RWPE1 (cell line): ENCODE data around the gene CHRNG.
"Not testable (repeated sequence)": the region's sequence is repeated elsewhere in the genome, so short reads cannot be mapped to it uniquely, and the experiment has no call there.

Experiments
- CTCF ChIA-PET: fragments of 350-600 bp; sonication (Branson Sonifier 250); formaldehyde crosslinking; extraction: SDS; loops from one replicate; lab custom pipeline; 2021; lab: Yijun Ruan, JAX
- POLR2A ChIA-PET: fragments of 400-600 bp; formaldehyde crosslinking; extraction: SDS; loops from one replicate; lab custom pipeline; 2020; ENCODE audit warnings: antibody characterized with exemption; ENCODE audit not compliant: low non-redundant PET; lab: Yijun Ruan, JAX
- DNase-seq: peaks from one replicate; pipeline ENCODE4 v3.0.0; 2012; ENCODE audit warnings: low spot score
- H3K27ac ChIP-seq: fragments of 450-650 bp; 2 replicates; pipeline ENCODE4 v1.5.1; 2017
- TF ChIP-seq, protein P1 (sequence below): fragments of 450-650 bp; conservative IDR thresholded peaks from 2 replicates; pipeline ENCODE4 v1.5.1; 2017; ENCODE audit warnings: low read depth, mild to moderate bottlenecking

CHRNG gene

DNA sequence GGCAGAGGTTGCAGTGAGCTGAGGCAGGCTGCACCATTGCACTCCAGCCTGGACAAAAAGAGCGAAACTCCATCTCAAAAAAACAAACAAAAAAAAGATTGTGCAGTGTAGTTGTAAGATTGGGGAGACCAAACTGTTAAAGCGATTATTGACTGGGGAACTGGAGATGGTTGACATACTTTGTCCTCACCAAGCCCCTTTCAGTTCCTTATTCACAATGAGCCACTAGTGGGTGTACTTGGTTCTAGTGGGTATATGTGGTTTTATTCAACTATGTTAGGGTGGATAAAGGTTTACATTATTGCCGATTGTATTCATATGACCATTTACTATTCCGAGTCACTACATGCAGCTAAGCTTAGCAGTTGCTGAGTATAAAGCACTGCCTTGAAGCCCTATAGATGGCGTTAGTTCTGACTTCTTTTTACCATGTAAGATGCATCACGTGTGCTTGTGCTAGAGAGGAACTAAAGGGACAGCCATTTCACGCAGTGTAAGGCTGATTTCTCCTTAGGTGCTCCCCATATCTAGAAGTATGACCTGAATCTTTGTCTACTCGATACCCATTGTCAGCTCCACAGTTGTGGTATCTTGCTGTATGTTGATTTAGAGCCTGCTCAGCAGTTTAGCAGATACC is 23.1 kb downstream of the CHRNG start:
- CTCF ChIA-PET: interaction anchor here (0.7 kb wide), 1 partner anchor 12 kb away, joined by 3 read pairs; the partner anchor contains the start of genes EIF4E2 and TIGD1
- TF ChIP-seq, protein P1, sequence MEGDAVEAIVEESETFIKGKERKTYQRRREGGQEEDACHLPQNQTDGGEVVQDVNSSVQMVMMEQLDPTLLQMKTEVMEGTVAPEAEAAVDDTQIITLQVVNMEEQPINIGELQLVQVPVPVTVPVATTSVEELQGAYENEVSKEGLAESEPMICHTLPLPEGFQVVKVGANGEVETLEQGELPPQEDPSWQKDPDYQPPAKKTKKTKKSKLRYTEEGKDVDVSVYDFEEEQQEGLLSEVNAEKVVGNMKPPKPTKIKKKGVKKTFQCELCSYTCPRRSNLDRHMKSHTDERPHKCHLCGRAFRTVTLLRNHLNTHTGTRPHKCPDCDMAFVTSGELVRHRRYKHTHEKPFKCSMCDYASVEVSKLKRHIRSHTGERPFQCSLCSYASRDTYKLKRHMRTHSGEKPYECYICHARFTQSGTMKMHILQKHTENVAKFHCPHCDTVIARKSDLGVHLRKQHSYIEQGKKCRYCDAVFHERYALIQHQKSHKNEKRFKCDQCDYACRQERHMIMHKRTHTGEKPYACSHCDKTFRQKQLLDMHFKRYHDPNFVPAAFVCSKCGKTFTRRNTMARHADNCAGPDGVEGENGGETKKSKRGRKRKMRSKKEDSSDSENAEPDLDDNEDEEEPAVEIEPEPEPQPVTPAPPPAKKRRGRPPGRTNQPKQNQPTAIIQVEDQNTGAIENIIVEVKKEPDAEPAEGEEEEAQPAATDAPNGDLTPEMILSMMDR: no peak
- peak overlapping the region; percentile 20; the same call in 1 of the 2 replicates for H3K27ac ChIP-seq
- no peak for DNase-seq
- POLR2A ChIA-PET: no interaction called here

DNA sequence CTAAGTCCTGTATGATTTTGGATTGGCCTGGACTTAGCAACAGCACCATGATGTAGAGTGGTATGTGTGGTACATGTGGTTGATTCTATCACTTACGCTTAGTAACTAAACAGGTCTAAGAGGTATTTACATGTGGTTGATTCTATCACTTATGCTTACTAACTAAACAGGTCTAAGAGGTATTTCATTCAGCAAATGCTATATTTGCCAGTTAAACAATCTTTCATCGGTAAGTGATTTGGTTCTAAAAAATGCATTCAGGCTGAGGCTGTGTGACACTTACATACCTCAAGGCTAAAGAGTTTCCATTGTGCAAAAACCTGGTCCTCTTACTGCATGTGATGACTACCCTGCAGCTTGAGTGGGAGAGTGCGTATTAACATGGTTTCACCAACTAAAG is 24.1 kb downstream of the CHRNG start:
- H3K27ac ChIP-seq: no peak overlapping the region
- ChIA-PET POLR2A (no interaction called here), CTCF (no interaction called here)
- DNase-seq: no peak
- TF ChIP-seq, protein P1: no peak

DNA sequence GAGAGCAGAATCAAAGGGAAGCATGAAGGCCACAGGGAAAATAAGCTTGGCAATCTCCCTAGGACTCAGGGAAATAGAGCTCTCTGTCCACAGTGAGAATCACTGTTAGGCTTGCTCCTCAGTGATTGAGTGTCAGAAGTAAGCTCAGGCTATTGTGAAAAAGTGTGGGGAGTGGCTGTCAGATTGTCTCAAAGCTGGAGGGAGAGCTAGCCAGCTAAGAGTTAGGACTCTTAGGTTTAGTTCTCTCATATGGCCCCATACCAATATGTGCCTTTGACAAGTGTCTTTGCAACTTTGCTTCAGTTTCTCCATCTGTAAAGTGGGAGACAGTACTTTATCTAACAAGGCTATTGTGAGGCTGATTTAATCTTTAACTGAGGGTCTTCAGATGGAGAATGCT is 28.2 kb downstream of the CHRNG start:
- CTCF ChIA-PET: no interaction called here
- TF ChIP-seq, protein P1: no peak
- no peak for DNase-seq
- peak overlapping the region; percentile 83 for H3K27ac ChIP-seq
- POLR2A ChIA-PET: interaction anchor here (0.6 kb wide), 2 partner anchors 14 to 792 kb away, joined by 3 to 4 read pairs; no protein-coding TSS in a partner anchor

DNA sequence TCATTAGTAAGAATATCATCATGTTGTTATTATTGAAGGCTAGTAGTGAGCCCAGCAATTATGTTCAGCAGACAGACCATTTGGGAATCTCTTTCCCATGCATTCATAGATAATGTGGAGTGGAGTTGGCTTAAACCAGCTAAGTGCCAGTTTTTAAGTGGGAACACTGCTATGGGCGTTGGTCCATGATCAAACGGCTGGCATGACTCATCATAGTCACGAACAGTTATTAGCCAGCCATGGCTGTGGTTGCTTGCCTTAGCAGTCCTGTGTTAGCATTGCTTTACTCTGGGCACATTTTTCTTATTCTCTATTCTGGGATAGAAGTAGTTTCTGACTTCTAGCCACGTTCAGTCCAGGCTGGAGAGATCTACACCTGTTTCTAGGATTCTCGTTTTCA is 28.7 kb downstream of the CHRNG start:
- POLR2A ChIA-PET: interaction anchor here (0.6 kb wide), 2 partner anchors 15 to 792 kb away, joined by 3 to 4 read pairs; no protein-coding TSS in a partner anchor
- peak overlapping the region; percentile 83 for H3K27ac ChIP-seq
- TF ChIP-seq, protein P1: no peak
- CTCF ChIA-PET: no interaction called here
- DNase-seq: peak; percentile 78

DNA sequence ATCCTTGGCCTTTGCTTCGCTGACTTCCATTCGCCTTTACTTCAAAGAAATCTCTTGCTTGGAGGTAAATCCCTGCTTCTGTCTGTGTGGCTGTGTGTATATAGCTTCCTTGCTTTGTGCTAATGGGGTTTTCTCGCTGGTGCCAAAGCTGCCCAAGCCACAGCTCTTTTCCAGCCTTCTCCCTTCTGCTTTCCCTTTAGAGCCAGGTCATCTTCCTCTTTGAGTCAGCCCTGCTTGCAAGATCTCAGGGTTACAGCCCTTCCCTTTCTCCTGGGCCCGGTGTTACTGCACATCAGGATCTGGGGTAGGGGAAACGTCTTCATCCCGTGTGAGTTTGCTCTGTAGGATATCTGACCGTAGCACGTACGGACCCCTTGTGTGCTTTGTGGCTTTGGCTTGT is 30.0 kb downstream of the CHRNG start:
- H3K27ac ChIP-seq: peak overlapping the region; percentile 23; the same call in 1 of the 2 replicates
- DNase-seq: no peak
- POLR2A ChIA-PET: no interaction called here
- CTCF ChIA-PET: no interaction called here
- TF ChIP-seq, protein P1: no peak

DNA sequence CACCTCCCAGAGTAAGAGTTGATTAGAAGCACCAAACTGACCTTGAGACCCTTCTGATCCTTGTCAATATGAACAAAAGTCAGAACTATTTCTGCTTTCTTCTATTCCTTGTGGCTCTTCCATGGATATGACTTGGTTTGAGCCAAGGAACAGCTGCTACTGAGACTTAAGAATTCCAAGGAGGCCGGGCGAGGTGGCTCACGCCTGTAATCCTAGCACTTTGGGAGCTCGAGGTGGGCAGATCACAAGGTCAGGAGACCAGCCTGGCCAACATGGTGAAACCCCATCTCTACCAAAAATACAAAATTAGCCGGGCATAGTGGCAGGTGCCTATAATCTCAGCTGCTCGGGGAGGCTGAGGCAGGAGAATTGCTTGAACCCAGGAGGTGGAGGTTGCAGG is 31.0 kb downstream of the CHRNG start:
- CTCF ChIA-PET, POLR2A ChIA-PET, DNase-seq: not testable (repeated sequence)
- peak overlapping the region; percentile 57 for H3K27ac ChIP-seq

DNA sequence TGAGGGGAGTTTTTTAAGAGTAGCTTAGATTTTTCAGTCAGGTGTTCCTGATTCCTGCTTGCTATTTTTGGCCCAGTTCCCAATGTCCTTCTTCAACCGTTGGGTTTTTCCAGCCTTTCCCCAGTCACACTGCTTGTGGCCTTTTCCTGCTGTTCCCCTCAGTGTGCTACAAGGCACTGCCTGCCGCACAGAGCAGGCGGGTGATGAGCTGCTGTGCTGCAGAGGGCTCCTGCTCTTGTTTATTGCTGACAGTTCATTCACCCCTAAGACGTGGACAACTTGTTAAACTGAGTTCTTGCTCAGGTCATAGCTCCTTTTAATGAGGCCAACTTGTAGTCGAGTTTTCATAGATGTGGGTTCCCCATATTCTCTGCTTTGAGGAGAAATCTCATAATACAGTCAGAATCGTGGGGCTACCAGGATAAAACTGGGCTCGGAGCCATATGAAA is 31.6 kb downstream of the CHRNG start:
- TF ChIP-seq, protein P1: no peak
- no peak for DNase-seq
- CTCF ChIA-PET: no interaction called here
- POLR2A ChIA-PET: no interaction called here
- peak overlapping the region; percentile 57 for H3K27ac ChIP-seq
